ENCODE data around the gene DNAH1. TPM values are rescaled to one million over a fixed set of nuclear protein-coding genes. Genes with fewer than 3 reads are reported as not detected.

The DNAH1 gene
- total and polyA plus RNA-seq, 2 experiments from 2014 or later = 0.81 to 1.8 TPM

GRCh38 chr3:52428151-52429005 is 112.3 kb downstream of the DNAH1 start (continued):
- TF ChIP-seq NANOG (IDR thresholded peaks at IDR 0.05; ENCODE audit: borderline replicate concordance) (no peak), EZH2 (IDR thresholded peaks at IDR 0.05; ENCODE audit: low read depth, unreplicated experiment) (no peak), EZH2phosphoT487 (IDR thresholded peaks at IDR 0.05; ENCODE audit: unreplicated experiment) (no peak)

GRCh38 chr3:52429031-52429430 is 112.9 kb downstream of the DNAH1 start:
- H3K4me1 ChIP-seq (ENCODE audit: insufficient read depth) = no peaks in the 10 kb centered on the region
- Mint-ChIP-seq H3K36me3 (ENCODE audit: low read depth) (no peaks in the 10 kb centered on the region), H3K9me3 (no peaks in the 10 kb centered on the region), H3K4me3 (no peak overlapping the region), H3K27ac (no peak overlapping the region), H3K27me3 (ENCODE audit: insufficient read depth, low read depth, poor library complexity) (peaks cover 3% of the 10 kb centered on the region), H3K4me1 (peaks cover 6% of the 10 kb centered on the region)
- H3K27ac ChIP-seq (ENCODE audit: low read depth) = no peak overlapping the region
- H3K4me3 ChIP-seq = no peak overlapping the region
- H3K4me2 ChIP-seq = no peak overlapping the region
- peak overlapping the region; percentile 60; the same call in 1 of the 2 replicates for H2AFZ ChIP-seq
- H3F3A ChIP-seq (replicated peaks; ENCODE audit: low read depth) = no peaks in the 10 kb centered on the region
- H4K20me1 ChIP-seq (replicated peaks; ENCODE audit: insufficient read depth) = no peaks in the 10 kb centered on the region
- no peaks in the 10 kb centered on the region for H3K27me3 ChIP-seq (ENCODE audit: insufficient read depth)
- no peak for ATAC-seq
- no peaks in the 10 kb centered on the region for H3K79me2 ChIP-seq (replicated peaks; ENCODE audit: insufficient read depth)
- DNase-seq (ENCODE audit: low spot score) = no peak
- TF ChIP-seq ZNF331 (CRISPR knock-in tag; IDR thresholded peaks at IDR 0.05; ENCODE audit: low read depth) = no peak
- TF ChIP-seq ZNF462 (CRISPR knock-in tag; IDR thresholded peaks at IDR 0.05) = no peak
- TF ChIP-seq, protein P1, sequence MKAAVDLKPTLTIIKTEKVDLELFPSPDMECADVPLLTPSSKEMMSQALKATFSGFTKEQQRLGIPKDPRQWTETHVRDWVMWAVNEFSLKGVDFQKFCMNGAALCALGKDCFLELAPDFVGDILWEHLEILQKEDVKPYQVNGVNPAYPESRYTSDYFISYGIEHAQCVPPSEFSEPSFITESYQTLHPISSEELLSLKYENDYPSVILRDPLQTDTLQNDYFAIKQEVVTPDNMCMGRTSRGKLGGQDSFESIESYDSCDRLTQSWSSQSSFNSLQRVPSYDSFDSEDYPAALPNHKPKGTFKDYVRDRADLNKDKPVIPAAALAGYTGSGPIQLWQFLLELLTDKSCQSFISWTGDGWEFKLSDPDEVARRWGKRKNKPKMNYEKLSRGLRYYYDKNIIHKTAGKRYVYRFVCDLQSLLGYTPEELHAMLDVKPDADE (IDR thresholded peaks at IDR 0.05) = no peak
- TF ChIP-seq CTCF (conservative IDR thresholded peaks at IDR 0.05; ENCODE audit: low read depth in 2 of 2) = no peak
- no peak for TF ChIP-seq EZH2 (IDR thresholded peaks at IDR 0.05; ENCODE audit: low read depth, unreplicated experiment)
- no peak for TF ChIP-seq STAT1 (IDR thresholded peaks at IDR 0.05; ENCODE audit: unreplicated experiment)
- TF ChIP-seq NANOG (IDR thresholded peaks at IDR 0.05; ENCODE audit: borderline replicate concordance) = no peak
- H3K36me3 ChIP-seq (ENCODE audit: insufficient read depth) = no peaks in the 10 kb centered on the region
- H3K9me2 ChIP-seq (ENCODE audit: insufficient read depth) = no peaks in the 10 kb centered on the region

Measured in GM23338 (cell line).